ENCODE measurements around the gene LMO3. TPM values are rescaled to one million over a fixed set of nuclear protein-coding genes. Genes with fewer than 3 reads are reported as not detected.

Gene LMO3
- total RNA-seq, 5 donors from 2014 or later (not counting 1 experiment from before 2014, with no cell fraction given): 0.13 to 0.61 (median 0.36) TPM; not detected in 2

DNA sequence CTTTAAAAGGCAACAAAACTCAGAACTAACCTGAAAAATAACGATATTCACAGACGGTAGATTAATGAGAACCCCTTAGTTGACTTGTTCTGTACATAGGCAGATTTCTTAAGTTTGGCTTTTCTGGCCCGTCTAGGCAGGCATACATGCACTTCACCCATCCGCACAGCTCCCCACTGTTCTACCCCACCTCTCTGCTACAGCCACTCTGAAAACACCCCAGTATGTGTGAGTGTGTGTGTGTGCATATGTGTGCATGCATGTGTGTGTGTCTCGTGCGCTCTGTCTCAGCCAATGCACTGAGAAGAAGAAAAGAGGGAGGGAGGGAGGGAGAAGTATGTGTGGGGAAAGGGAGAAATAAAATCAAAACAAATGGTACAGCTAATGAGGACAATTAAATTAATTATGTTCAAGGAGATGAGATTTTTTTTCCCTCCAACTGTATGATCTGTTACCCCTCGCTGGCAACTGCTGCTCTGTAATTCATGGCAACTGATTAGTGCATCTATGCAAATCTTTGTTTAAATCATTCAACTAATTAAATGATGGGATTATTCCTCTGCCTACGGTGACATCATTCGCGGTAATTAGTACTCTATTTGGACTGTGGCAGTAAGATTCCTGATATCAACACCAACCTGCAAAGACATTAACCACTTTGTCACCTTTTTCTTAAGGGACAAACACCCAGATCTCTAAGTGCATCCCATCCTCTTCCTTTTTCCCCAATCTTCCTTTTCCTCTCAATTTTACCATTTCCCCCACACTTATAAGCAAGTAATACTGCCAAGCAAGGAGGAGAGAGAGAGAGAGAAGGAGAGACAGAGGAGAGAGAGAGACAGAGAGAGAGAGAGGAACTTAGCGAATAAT, 2.2 kb upstream of the LMO3 start:
- Mint-ChIP-seq H3K9me3 (peaks cover 2 to 7% (median 4%) of the 10 kb centered on the region in 3 donors), H3K36me3 (no peaks in the 10 kb centered on the region), H3K4me1 (peaks cover 0 to 2% (median 0%) of the 10 kb centered on the region in 3 donors), H3K4me3 (no peak overlapping the region), H3K27ac (no peak overlapping the region), H3K27me3 (peaks cover 37 to 43% of the 10 kb centered on the region in 2 donors)
- no peaks in the 10 kb centered on the region for H3K9me3 ChIP-seq
- no peaks in the 10 kb centered on the region for H3K4me1 ChIP-seq (ENCODE audit: control insufficient read depth in 1 of 2, extremely low read depth in 1 of 2, insufficient read depth in 2 of 2, low read length in 2 of 2)
- 33% methylated on average over 3 of the region's 11 CpGs for WGBS (ENCODE audit: insufficient coverage)
- ChIA-PET CTCF (no interaction called here), POLR2A (no interaction called here)
- ATAC-seq (replicated peaks in 1 of 4) (no peak), DNase-seq (no peak)
- no peaks in the 10 kb centered on the region for H3K36me3 ChIP-seq (ENCODE audit: control insufficient read depth in 2 of 2, extremely low read depth in 1 of 2, insufficient read depth in 1 of 2, low read length in 1 of 2)
- no peak overlapping the region for H3K27ac ChIP-seq (ENCODE audit: low read length)
- H3K4me3 ChIP-seq (ENCODE audit: control insufficient read depth in 1 of 2, extremely low read depth in 1 of 2, low read length in 1 of 2): no peak overlapping the region
- peaks cover 12 to 21% of the 10 kb centered on the region in 2 experiments for H3K27me3 ChIP-seq (replicated peaks in 1 of 2; ENCODE audit: control insufficient read depth in 2 of 2, extremely low read depth in 1 of 2, insufficient read depth in 2 of 2, low read length in 1 of 2)

DNA sequence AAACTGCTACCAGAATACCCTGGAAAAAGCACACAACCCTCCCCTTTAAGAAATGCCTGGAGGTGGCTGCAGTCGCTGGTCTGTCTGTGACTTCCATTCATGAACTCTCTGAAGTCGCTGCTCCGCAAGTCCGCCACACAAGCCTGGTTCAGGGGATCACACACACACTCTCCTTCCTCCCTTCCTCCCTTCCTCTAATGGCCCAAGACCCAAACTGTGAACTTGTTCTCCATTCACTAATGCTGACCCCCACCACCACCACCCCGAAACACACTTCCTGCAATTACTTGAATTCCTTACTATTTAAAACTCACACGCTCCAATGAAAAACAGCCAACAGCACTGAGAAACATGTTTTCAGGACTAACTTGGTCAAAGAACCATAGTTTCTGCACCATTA, 1.0 kb upstream of the LMO3 start:
- Histone ChIP-seq H3K27me3 (replicated peaks in 1 of 2; ENCODE audit: control insufficient read depth in 2 of 2, extremely low read depth in 1 of 2, insufficient read depth in 2 of 2, low read length in 1 of 2) (peaks cover 13 to 21% of the 10 kb centered on the region in 2 experiments), H3K4me3 (ENCODE audit: control insufficient read depth in 1 of 2, extremely low read depth in 1 of 2, low read length in 1 of 2) (no peak overlapping the region), H3K27ac (ENCODE audit: low read length) (no peak overlapping the region), H3K36me3 (ENCODE audit: control insufficient read depth in 2 of 2, extremely low read depth in 1 of 2, insufficient read depth in 1 of 2, low read length in 1 of 2) (no peaks in the 10 kb centered on the region), H3K9me3 (no peaks in the 10 kb centered on the region), H3K4me1 (ENCODE audit: control insufficient read depth in 1 of 2, extremely low read depth in 1 of 2, insufficient read depth in 2 of 2, low read length in 2 of 2) (no peaks in the 10 kb centered on the region)
- POLR2A ChIA-PET: no interaction called here
- WGBS (ENCODE audit: insufficient coverage): 23% methylated on average over 6 of the region's 6 CpGs
- DNase-seq (no peak), ATAC-seq (replicated peaks in 1 of 4) (no peak)
- Mint-ChIP-seq H3K4me3 (no peak overlapping the region), H3K9me3 (peaks cover 2 to 7% (median 4%) of the 10 kb centered on the region in 3 donors), H3K4me1 (peaks cover 0 to 2% (median 0%) of the 10 kb centered on the region in 3 donors), H3K36me3 (no peaks in the 10 kb centered on the region), H3K27ac (no peak overlapping the region), H3K27me3 (peaks cover 37 to 43% of the 10 kb centered on the region in 2 donors)
- CTCF ChIA-PET: interaction anchor here in 1 of 2 donors (0.6 kb wide), 1 partner anchor 179 kb away, joined by 5 read pairs; no protein-coding TSS in a partner anchor

DNA sequence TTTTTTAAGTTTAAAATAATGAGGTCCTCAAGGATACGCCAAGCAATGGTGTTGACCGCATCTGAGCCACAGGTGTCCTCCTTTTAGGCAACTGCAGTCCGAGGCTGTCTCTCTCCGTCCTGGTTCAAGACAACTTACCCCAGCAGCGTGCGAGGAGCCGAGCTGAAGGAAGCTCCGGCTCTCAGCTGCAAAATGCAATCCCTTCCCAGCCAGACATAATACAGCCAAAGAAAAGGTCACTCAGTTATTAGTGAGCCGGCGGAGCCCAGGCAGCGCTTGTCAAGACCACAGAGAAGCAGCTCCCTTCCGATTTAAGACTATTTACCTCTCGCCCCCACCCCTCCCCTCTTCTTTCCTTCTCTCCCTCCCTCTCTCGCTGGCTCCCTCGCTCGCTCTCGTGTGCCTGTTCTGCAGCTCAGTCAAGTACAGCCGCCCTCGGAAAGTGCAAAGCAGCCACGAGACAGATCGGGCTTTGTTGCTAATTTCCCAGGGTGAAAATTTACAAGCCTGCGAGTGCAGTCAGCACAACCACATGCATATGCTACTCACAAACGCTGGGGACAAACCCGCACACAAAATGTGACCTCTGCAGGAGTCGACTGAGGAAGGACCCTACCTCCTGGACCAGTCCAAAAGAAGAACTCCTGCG, 363 bp upstream of the LMO3 start:
- peaks cover 37 to 43% of the 10 kb centered on the region in 2 donors for H3K27me3 Mint-ChIP-seq
- no peak overlapping the region for H3K4me3 Mint-ChIP-seq
- peaks cover 2 to 7% (median 4%) of the 10 kb centered on the region in 3 donors for H3K9me3 Mint-ChIP-seq
- peaks cover 0 to 2% (median 0%) of the 10 kb centered on the region in 3 donors for H3K4me1 Mint-ChIP-seq
- Histone ChIP-seq H3K27me3 (replicated peaks in 1 of 2; ENCODE audit: control insufficient read depth in 2 of 2, extremely low read depth in 1 of 2, insufficient read depth in 2 of 2, low read length in 1 of 2) (peaks cover 14 to 21% of the 10 kb centered on the region in 2 experiments), H3K4me1 (ENCODE audit: control insufficient read depth in 1 of 2, extremely low read depth in 1 of 2, insufficient read depth in 2 of 2, low read length in 2 of 2) (no peaks in the 10 kb centered on the region), H3K4me3 (ENCODE audit: control insufficient read depth in 1 of 2, extremely low read depth in 1 of 2, low read length in 1 of 2) (no peak overlapping the region), H3K36me3 (ENCODE audit: control insufficient read depth in 2 of 2, extremely low read depth in 1 of 2, insufficient read depth in 1 of 2, low read length in 1 of 2) (no peaks in the 10 kb centered on the region), H3K9me3 (no peaks in the 10 kb centered on the region), H3K27ac (ENCODE audit: low read length) (no peak overlapping the region)
- WGBS (ENCODE audit: insufficient coverage): 3% methylated on average over 14 of the region's 26 CpGs
- ChIA-PET CTCF (no interaction called here), POLR2A (no interaction called here)
- DNase-seq: no peak
- no peaks in the 10 kb centered on the region for H3K36me3 Mint-ChIP-seq
- ATAC-seq (replicated peaks in 1 of 4): no peak
- H3K27ac Mint-ChIP-seq: no peak overlapping the region

DNA sequence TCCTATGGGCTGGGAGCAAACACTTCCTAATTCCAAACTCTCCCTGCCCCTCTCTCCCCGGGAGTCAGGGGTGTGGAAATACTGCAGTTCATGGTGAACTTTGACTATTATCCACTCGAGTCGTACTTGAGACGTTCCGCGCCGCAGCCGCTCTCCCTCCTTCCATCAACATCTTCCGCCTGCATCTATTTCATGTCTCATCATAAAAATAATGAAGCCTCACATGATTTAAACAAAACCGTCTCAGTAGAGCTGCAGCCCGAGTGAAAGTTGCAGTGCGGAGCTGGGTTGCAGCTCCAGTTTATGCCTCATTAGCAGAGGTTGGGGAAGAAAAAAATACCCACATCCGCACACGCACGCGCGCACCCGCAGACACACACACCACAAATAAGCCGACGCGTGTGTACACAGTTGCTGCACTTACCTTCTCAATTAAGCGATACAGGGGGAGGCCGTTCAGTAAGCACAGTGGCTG, 283 bp downstream of the LMO3 start:
- Mint-ChIP-seq H3K27ac (no peak overlapping the region), H3K4me1 (peaks cover 0 to 2% (median 0%) of the 10 kb centered on the region in 3 donors), H3K27me3 (peaks cover 37 to 43% of the 10 kb centered on the region in 2 donors), H3K4me3 (no peak overlapping the region), H3K36me3 (no peaks in the 10 kb centered on the region), H3K9me3 (peaks cover 2 to 10% (median 2%) of the 10 kb centered on the region in 3 donors)
- Histone ChIP-seq H3K4me1 (ENCODE audit: control insufficient read depth in 1 of 2, extremely low read depth in 1 of 2, insufficient read depth in 2 of 2, low read length in 2 of 2) (no peaks in the 10 kb centered on the region), H3K27me3 (replicated peaks in 1 of 2; ENCODE audit: control insufficient read depth in 2 of 2, extremely low read depth in 1 of 2, insufficient read depth in 2 of 2, low read length in 1 of 2) (peaks cover 10 to 21% of the 10 kb centered on the region in 2 experiments), H3K27ac (ENCODE audit: low read length) (no peak overlapping the region), H3K36me3 (ENCODE audit: control insufficient read depth in 2 of 2, extremely low read depth in 1 of 2, insufficient read depth in 1 of 2, low read length in 1 of 2) (no peaks in the 10 kb centered on the region), H3K9me3 (no peaks in the 10 kb centered on the region), H3K4me3 (ENCODE audit: control insufficient read depth in 1 of 2, extremely low read depth in 1 of 2, low read length in 1 of 2) (no peak overlapping the region)
- WGBS (ENCODE audit: insufficient coverage): 12% methylated on average over 12 of the region's 23 CpGs
- ATAC-seq (replicated peaks in 1 of 4) (no peak), DNase-seq (no peak)
- POLR2A ChIA-PET: no interaction called here
- CTCF ChIA-PET: no interaction called here

DNA sequence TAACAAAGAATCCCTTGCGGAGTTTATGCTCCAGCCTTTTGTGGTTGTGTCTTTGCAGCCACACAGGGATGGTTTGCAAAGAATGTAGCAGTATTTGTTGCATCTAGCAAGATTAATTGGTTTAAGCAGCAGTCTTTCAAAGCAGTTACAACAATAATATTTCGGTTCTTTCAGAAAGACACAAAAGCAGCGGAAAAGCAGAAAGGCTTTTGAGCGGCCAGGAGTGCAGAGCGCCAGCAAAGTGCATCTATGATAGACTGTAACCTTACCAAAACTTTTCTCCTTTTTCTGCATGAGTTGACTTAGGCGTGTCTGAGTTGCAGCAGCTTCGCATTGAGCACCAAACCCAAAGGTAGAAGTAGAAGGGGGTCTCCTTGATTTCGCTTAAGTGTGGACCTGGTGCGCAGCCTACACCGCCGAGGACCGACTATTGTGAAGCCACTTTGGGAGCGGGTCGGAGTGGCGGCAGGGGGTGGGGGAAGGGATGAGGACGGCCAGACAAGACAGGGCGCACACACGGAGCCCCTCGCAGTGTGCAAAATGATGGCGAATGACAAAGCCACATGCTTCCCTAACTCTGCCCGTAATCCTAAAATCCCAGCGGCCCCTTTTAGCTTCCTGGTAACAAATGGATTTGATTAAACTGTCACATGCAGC, 1.2 kb downstream of the LMO3 start:
- peaks cover 33 to 43% of the 10 kb centered on the region in 2 donors for H3K27me3 Mint-ChIP-seq
- ChIA-PET POLR2A (no interaction called here), CTCF (no interaction called here)
- WGBS (ENCODE audit: insufficient coverage): 8% methylated on average over 18 of the region's 22 CpGs
- Histone ChIP-seq H3K9me3 (no peaks in the 10 kb centered on the region), H3K27me3 (replicated peaks in 1 of 2; ENCODE audit: control insufficient read depth in 2 of 2, extremely low read depth in 1 of 2, insufficient read depth in 2 of 2, low read length in 1 of 2) (peaks cover 10 to 21% of the 10 kb centered on the region in 2 experiments), H3K27ac (ENCODE audit: low read length) (no peak overlapping the region), H3K4me3 (ENCODE audit: control insufficient read depth in 1 of 2, extremely low read depth in 1 of 2, low read length in 1 of 2) (no peak overlapping the region), H3K36me3 (ENCODE audit: control insufficient read depth in 2 of 2, extremely low read depth in 1 of 2, insufficient read depth in 1 of 2, low read length in 1 of 2) (no peaks in the 10 kb centered on the region), H3K4me1 (ENCODE audit: control insufficient read depth in 1 of 2, extremely low read depth in 1 of 2, insufficient read depth in 2 of 2, low read length in 2 of 2) (no peaks in the 10 kb centered on the region)
- H3K27ac Mint-ChIP-seq: no peak overlapping the region
- H3K4me1 Mint-ChIP-seq: peaks cover 0 to 2% (median 0%) of the 10 kb centered on the region in 3 donors
- DNase-seq: no peak
- H3K36me3 Mint-ChIP-seq: no peaks in the 10 kb centered on the region
- no peak overlapping the region for H3K4me3 Mint-ChIP-seq
- H3K9me3 Mint-ChIP-seq: peaks cover 0 to 10% (median 2%) of the 10 kb centered on the region in 3 donors
- ATAC-seq (replicated peaks in 1 of 4): no peak

DNA sequence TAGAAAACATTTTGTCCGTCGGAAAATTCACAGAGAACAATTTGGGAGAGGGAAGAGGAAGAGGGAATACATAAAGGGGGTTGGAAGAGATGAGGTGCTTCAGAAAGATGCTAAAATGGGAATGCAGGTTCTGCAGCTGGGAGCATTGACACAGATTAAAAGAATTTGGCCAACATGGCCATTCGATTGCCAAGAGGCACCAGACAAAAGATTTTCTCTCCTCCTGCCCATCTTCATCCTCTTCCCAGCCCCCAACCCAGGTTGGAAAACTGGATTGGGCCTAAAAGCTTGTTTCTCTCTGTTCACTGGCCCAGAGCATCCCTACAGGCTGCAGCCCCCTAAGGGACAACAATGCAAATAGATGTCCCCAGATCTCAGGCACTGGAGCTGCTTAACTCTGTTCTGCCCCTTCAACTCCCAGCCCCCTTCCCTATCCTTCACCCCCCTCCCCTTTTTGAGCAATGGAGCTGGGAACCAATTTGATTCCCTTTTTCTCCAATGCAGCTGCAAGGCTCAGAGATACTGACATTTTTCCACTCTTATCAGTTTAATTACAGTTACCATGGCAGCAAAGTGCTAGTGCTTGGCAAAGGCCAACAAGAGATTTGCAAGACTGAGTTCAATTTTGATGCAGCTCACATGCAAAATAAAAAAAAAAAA, 1.9 kb downstream of the LMO3 start:
- POLR2A ChIA-PET: no interaction called here
- CTCF ChIA-PET: no interaction called here
- no peak overlapping the region for H3K27ac Mint-ChIP-seq
- H3K4me1 Mint-ChIP-seq: peaks cover 0 to 2% (median 0%) of the 10 kb centered on the region in 3 donors
- ATAC-seq (replicated peaks in 1 of 4) (no peak), DNase-seq (no peak)
- peaks cover 0 to 10% (median 2%) of the 10 kb centered on the region in 3 donors for H3K9me3 Mint-ChIP-seq
- Histone ChIP-seq H3K9me3 (no peaks in the 10 kb centered on the region), H3K27ac (ENCODE audit: low read length) (no peak overlapping the region), H3K27me3 (replicated peaks in 1 of 2; ENCODE audit: control insufficient read depth in 2 of 2, extremely low read depth in 1 of 2, insufficient read depth in 2 of 2, low read length in 1 of 2) (peaks cover 10 to 21% of the 10 kb centered on the region in 2 experiments), H3K36me3 (ENCODE audit: control insufficient read depth in 2 of 2, extremely low read depth in 1 of 2, insufficient read depth in 1 of 2, low read length in 1 of 2) (no peaks in the 10 kb centered on the region), H3K4me3 (ENCODE audit: control insufficient read depth in 1 of 2, extremely low read depth in 1 of 2, low read length in 1 of 2) (no peak overlapping the region), H3K4me1 (ENCODE audit: control insufficient read depth in 1 of 2, extremely low read depth in 1 of 2, insufficient read depth in 2 of 2, low read length in 2 of 2) (no peaks in the 10 kb centered on the region)
- peaks cover 33 to 40% of the 10 kb centered on the region in 2 donors for H3K27me3 Mint-ChIP-seq
- no peak overlapping the region for H3K4me3 Mint-ChIP-seq
- no peaks in the 10 kb centered on the region for H3K36me3 Mint-ChIP-seq
- WGBS (ENCODE audit: insufficient coverage): no CpG with 5 or more reads among the region's 3 CpGs
